NCI-H128 (cell line): Measurements from ENCODE around the gene NKD1.

Experiments used
- DNase-seq: peaks from one replicate; lab custom pipeline; 2025; ENCODE audit not compliant: unreplicated experiment; lab: John Stamatoyannopoulos, UW

Gene NKD1

GRCh38 chr16:50519001-50519400 lies 29.2 kb upstream of the NKD1 start:
- no peak for DNase-seq

DNA sequence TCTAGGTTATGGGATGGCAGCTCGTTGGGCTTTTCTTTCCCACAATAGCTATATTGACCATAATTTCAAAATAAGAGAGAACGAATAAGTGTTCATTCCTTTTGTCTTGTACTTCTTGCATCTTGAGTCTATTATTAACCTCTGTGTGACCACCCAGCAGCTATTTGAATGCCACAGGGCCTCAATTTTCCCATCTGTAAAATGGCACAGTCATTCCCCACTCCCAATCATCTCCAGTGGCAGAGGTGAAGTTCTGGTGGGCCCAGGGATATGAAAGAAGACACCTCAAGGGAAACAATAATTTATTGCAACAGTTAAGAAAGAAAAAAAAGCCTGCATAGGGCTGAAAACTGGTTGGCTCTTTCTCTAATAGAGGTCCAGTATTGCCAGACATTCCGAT lies 28.6 kb upstream of the NKD1 start:
- no peak for DNase-seq

GRCh38 chr16:50520451-50521245 lies 27.5 kb upstream of the NKD1 start:
- DNase-seq, result no peak

GRCh38 chr16:50521246-50521900 lies 26.8 kb upstream of the NKD1 start:
- DNase-seq, result no peak

GRCh38 chr16:50522324-50522723 lies 25.9 kb upstream of the NKD1 start:
- DNase-seq, result no peak

- no peak for DNase-seq
Measured at GRCh38 chr16:50523710-50524109, 24.5 kb upstream of the NKD1 start.

GRCh38 chr16:50525262-50525661 lies 22.9 kb upstream of the NKD1 start:
- no peak for DNase-seq

DNA sequence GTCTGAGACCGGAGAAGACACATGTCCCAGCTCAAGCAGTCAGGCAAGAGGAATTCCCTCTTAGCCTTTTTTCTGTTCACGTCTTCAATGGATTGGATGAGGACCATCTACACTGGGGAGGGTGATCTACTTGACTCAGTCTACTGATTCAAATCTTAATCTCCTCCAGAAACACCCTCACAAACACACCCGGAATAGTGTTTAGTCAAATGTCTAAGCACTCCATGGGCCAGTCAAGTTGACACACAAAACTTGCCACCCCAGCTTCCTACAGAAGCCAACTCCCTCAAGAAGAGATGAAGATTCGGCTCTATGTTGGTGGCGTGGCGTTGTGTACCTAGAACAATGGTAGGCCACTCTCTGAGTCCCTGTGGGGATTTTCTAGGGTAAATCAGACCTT lies 22.5 kb upstream of the NKD1 start:
- no peak for DNase-seq

- DNase-seq, result no peak
Measured at GRCh38 chr16:50526249-50526648, 21.9 kb upstream of the NKD1 start.

DNA sequence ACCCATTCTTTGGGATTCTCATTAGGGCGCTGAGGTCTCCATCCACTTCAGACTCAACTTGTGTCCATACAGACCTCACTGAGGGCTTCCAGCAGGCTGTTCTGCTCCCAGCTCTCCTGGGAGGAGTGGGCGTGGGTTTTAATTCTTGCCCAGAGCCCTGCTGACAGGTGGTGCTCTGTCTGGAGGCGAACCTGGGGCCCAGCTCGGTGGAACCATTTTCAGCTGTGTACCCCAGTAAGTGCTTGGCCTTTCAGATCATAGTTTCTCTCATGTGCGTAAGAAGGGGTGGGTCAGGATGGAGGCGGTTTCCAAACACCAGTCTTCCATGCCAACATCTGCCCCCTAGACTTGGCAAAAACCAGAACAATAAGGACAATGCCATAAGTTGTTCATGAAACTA lies 21.4 kb upstream of the NKD1 start:
- no peak for DNase-seq

DNA sequence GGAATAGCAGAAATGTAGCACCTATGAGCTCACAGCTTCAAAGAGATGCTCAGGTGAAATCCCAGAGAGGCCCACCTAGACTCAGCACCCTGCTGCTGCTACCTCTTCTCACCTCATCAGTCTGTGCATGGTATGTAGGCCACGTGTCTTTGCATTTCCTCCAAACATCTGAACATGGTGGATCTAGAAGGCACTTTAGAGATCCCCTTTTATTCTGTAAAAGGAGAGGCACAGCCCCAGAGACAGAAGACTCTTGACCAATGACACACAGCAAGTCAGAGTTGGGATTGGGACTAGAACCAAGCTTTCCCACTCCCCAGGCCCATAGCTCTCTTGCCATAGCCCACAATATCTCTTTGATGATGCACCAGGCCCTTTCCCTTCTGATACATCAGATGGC lies 19.4 kb upstream of the NKD1 start:
- no peak for DNase-seq

GRCh38 chr16:50529334-50529733 lies 18.9 kb upstream of the NKD1 start:
- DNase-seq, result no peak

DNA sequence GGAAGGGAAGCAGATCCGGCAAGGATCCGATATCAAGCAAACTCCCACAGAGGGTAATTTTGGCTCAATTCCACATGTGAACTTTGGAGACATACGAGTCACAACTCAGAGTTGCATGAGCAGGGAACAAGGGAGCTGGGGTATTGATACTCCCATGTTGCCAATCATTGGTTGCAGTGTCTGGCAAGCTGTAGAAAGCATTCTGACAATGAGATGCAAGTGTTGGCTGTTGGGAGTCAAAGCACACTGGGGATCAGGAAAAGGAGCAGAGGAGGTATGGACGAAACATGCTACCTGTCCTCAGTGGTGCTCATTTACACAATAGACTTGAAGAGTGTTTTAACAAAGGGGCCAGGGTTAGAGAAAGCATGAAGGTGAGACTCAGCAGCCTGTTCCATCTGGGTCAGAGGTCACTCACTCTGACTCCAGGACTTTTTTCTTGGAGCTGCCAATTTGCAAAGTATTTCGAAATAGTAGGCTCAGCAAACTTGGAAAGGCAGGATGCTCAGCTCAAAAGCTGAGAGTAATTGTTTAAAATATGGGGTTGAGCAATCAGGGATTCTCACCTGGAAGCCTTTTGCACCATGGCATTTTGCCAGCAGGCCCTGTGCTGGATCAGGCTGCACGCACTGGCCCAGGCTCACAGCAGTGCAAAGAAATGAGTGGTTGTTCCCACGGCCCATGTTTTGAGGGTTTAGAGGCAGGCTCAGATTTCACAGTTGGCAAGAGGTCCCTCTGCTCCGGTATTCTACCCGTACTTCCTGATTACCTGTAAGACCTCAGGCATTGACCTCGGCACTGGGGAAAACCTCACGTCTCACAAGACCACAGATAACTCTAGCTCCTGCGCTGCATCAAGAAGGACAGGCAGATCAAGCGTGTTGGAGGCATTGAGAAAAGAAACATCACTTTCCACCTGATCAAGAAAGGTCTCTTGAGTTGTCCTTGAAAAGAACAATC lies 17.6 kb upstream of the NKD1 start:
- no peak for DNase-seq

GRCh38 chr16:50531359-50531758 lies 16.8 kb upstream of the NKD1 start:
- no peak for DNase-seq

DNA sequence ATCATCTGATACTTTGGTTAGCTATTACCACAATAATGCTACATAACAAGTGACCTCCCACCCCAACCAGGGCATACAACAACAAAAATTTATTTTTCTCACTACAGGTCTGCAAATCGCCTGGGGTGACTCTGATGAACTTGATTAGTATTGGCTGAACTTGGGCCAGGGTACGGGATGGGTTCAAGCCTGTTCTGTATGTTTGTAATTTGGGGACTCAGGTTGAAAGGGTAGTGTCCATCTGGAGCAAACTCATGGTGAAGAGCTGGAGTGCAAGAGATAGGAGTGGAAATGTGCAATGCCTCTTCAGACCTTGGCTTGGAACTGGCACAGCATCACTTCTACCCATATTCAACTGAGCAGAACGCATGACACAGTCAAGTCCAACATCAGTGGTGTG lies 16.3 kb upstream of the NKD1 start:
- no peak for DNase-seq

GRCh38 chr16:50532576-50532975 lies 15.6 kb upstream of the NKD1 start:
- DNase-seq, result no peak

DNA sequence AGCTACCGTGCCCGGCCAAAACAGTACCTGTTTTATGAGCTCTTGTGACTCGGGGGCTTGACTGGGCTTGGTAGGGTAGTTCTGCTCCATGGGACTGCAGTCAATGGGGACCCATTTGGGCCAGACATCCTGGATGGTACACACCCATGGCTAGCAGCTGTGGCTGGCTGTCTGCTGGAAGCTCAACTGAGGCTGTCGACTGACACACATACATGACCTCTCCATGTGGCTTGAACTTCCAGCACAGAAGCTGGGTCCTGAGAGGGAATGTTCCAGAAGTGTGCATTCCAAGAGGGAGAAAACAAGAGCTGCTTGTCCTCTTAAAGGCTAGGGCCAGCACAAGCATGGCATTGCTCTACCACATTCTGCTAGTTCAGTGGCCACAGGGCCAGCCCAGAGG lies 14.9 kb upstream of the NKD1 start:
- no peak for DNase-seq

DNA sequence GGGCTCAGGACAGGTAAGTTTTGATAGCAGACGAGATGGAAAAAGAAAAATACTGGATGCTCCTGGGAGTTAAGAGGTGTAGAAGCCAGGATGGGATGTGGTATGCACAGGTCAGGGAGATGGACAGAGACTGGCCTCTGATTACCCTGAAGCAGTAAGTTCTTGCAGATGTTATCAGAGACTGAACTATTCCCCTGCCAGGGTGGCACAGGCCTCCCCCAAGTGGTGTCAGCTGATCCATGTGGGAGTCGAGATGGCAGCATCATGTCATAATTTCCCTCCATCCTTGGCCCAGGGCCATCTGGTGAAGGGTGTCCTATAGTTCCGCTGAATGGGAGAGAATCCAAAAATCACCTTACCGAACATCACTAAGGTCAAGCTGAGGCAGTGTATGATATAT lies 14.1 kb upstream of the NKD1 start:
- no peak for DNase-seq

- no peak for DNase-seq
Measured at GRCh38 chr16:50534556-50534955, 13.6 kb upstream of the NKD1 start.

DNA sequence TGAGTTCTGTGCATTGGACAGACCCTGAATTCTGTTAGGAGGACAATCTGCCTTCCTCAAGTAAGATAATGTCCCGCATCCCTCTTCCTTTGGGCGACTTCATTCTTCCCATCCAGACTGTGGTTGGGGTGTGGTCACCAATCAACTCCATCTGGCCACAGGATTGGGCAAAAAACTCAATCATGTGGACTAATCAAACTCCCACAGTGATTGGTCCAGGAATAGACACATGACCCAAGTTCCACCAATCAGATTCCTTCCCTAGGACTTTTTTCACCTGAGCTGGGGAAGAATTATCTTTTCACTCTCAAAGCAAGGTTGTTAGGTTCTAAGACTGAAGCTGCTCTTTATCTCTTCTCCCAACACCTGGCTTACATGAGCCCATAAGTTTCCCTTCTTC lies 13.2 kb upstream of the NKD1 start:
- no peak for DNase-seq

DNA sequence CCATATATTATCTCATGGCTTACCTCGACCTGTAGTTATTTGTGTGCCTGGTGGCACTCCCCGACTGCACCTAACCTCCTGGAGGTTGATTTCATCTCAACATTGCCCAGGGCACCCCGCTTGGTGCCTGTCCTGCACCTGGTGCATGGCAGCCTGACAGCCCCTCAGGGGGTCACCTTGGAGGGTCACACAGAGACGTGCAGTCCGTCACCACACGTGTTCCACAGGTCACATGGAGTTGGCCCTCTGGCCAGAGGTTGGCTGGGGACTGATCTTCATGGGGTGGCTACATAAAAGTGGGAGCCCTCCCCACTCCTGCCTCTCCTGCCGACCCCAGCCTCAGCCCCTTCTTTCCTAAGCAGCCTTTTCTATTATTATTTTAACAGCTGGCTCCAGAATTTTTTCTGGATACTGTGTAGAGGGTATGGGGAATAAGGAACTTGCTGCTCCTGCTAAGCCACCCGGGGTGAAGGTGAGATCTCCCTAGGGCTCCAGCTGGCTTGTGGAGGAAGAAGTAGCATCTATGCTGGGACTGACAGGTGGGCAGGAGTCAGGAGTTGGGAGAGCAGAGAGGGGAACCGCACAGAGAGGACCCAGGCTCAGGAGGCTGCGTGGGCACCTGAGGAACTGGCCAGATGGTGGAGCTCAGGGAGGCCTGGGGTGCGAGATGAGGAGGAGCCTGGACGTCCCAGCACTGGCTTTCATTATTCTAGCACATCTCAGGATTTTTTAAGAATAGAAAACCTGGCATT lies 12.5 kb upstream of the NKD1 start:
- no peak for DNase-seq
